Bone marrow (tissue), 2 donors: Measurements from ENCODE around the gene LGR4.

Experiments used
- DNase-seq, 2 donors: peaks; one replicate each; lab custom pipeline; 2025; lab: John Stamatoyannopoulos, UW

The LGR4 gene

DNA sequence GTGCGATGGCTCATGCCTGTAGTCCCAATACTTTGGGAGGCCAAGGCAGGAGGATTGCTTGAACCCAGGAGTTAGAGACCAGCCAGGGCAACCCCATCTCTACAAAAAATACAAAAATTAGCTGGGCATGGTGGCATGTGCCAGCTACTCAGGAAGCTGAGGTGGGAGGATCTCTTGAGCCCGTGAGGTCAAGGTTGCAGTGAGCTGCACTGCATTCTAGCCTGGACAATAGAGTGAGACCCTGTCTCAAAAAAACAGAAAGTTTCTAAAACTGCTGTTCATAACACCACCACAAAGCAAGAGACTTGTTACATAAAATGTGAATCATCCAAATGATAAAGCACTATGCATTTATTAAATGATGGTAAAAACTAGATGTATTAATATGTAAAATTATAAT lies 69.4 kb downstream of the LGR4 start:
- DNase-seq, result no peak

DNA sequence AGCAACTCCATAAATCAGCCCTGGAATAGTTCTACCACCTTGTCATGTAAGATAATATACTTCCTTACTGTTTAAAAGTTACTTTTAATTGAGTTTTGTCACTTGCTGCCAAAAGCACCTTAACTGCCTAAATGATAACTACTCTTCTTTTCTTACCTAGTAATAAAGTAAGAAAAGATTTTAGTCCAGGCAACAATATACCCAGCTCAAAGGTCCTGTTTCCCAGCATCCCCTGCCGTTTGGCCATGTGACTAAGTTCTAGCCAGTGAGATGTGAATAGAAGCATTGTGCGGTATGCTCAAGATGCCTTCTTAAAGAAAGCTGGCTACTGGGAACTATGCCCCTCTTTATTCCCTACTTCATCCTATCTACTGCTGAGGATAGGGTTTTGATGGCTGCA lies 70.1 kb downstream of the LGR4 start:
- no peak for DNase-seq

DNA sequence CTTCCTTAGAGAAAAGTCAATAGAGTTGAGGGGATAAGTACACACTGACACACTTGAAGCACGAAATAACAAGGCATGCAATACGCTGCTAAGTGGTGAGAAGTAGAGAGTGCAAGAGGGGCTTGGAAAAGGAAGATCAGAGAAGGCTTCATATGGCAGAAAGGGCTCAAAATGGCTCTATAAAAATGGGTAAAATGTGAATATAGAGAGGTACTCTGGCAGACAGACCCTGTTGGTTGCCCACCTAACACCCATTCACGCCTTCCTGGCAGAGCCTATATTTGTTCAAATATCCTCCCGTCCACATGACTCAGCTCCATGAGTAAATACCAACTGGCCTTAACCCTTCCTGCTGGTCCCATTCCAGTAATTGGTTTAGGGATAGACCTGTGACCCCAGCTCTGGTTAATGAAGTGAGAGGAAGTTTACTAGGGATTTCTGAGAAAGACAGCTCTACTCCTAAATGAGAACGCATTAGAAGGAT lies 70.7 kb downstream of the LGR4 start:
- DNase-seq, result no peak

DNA sequence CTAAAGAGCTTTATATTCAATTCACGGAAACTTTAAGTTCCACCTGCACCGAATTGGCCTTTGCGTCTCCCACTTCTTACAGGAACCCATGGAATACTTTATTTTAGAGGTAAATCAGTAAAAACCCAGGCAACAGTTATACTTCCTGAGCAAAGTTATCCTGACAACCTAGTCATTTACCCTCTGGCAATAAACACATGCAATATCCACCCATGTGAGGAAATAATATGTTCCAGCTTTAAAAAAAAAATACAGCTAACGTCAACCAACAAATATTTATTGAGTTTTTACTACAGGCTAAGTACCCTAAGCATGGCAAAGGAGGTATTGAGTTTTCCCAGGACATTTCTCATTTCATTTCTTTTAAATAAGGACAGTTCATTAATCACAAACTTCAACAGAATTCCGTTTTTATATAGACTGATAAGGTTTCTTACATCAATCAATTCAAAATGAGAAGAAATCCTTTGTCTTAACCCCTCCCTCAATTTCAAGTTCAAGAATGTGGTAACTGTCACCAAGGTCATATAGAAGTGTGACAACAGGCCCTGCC lies 71.2 kb downstream of the LGR4 start:
- no peak for DNase-seq

DNA sequence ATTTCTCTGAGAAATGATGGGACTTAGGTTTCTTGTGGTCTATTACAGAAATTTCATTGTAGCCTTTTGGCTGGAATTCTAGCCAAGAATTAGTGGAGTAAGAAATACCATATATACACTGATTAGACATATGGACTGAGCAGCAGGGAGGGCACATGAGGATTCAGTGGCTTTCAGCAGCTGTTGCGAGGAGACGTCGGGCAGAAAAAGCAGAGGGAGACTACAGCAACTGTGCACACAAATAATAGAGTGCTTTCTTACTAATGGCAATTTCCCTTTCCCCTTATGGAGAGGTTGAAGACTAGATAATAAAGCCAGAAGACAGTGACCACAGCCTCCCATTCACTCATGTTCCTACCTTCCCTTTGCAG lies 74.2 kb downstream of the LGR4 start:
- DNase-seq, result no peak

DNA sequence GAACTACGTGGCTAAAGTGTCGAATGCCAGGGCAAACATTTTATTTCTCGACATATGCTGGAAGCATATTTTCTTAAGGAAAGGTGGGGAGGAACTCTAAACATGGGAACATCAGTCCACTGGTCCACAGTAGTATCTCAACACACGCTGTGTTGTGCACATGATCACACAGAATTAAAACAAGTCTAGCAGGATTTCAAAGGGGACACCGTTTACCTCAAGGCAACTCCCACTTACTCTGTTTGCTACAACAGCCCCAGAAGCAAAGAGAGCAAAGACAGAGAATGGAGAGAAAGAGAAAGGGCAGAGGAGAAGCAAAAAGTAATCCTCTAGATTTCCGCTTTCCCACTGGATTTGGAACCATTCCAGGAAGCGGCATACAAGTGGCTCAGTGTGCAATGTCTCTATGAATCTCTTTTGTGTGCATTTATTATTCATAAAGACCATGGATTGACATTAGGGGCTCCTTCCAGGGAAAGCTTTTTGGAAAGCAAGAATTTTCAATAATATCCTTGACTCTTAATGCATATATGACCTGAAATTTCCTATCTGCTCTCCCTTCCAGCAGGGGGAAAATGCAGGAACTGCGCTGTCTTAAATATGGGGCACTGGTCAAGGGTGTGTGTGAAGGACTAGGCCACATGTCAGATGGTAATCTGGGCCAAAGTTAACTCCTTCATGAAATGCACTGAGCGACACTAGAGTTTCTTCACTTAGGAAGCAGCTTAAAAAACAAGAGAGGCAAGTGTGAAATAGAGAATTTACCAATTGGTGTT lies 74.8 kb downstream of the LGR4 start:
- DNase-seq, result no peak

DNA sequence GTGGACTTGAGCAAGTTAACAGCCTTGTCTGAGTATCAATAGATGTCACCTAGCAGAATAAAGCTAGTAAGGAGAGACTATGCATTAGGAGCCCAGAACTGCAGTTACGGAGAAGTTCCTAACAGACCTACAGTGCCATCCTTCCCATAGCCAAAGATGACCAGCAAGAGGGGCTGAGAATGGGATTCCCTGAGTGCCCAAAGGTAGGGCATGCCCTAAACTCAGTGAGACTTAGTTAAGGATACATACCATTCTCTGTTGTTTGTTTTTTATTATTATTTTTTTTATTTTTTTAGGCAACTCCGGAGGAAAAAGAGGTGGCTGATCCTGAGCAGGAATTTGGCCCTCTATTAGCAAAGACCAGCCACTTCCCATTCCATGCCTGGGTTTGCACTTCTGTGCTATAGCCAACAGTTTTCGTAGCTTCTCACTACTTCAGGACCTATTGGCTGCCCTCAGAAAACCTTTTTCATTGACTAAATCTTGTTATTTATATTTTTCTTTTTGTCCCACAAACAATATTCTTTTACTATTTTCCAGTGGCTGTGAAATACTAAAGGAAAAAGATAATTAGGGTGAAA lies 76.2 kb downstream of the LGR4 start:
- DNase-seq, result no peak

DNA sequence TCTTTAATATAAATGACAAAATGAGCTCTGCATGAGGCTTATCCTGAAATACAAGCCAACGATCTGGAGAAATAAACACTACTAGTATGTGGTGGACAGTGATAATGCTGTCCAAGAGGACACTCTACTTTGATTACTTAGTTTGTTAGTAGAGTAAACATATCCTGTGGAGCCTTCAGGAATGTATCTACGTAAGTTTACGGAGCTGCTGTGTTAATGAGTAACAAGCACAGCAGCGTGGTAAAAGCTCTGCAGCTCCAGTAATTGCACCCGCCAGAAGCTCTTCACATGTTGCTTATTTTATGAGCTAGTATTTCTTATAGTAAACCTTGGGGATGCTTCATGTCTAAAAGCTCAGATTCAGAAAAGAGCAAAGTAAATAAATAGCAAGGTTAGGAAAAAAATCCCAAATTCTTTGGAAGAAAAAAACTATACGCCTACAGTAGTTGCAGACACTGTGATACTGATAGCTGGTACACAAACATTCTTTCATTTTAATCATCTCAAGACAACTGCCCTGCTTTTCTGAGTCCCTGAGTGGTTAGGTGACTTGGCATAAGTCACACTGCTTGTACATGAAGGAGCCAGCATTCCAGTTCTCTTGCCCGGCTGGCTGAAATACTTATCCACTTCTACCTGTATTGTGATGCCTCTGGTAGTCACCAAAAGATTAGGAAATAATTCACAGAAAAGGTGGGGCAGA lies 76.9 kb downstream of the LGR4 start:
- no peak for DNase-seq

DNA sequence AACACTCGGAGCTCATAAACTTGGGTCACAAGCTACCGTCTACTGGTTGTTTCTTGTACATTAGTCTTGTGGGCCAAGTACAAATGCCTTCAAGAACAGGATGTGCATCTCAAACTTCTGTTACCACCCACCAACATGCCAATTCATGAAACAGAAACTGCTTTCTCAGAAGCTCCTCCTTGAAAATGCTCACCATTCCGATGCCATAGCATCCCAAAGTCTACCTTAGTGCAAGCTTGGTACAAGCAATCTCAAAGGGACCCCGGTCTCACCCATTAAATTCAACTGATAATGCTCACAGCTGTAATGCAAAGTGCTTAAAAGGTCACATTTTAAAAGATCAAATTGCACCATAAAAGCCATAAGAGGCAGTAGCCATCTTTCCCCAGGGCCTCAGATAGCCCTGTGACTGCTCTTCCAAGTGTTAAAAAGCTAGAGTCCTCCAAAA lies 77.8 kb downstream of the LGR4 start:
- DNase-seq, result no peak

DNA sequence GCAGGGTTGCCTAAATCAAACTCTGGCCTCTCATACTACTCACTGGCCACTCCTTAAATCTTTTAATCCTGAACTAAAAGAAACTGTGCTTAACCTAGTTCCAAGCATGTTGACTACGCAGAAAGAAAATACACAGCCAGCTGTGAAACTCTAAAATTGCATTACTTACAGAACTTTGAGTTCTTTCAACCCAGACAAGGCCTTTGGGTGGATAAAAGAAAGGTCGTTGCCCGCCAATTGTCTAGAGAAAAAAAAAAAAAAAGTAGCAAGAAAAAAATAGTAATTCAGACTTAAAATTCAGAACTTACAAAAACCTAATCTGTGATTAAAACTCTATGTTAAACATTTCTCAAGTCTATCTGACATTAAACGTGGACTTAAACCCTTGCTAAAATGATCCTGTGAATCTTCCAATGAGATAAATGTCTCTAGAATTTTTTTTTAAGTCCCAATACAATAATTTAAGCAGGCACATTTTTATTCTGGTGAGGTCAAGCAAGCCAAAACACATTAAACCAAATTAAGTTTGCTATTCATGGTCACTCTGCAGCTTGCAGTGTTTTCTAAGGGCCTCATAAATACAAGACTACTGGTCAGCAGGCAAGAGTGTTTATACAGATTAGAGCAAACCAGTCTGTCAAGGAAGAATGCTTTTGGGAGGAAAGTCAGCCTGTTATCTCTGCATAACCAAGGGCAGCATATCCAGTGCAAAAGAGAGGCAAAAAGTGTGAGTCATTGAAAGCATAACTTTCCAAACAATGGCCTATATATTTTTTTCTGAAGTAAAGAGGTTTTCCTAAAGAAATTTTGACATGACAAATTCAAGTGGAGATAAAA lies 80.1 kb downstream of the LGR4 start:
- no peak for DNase-seq

DNA sequence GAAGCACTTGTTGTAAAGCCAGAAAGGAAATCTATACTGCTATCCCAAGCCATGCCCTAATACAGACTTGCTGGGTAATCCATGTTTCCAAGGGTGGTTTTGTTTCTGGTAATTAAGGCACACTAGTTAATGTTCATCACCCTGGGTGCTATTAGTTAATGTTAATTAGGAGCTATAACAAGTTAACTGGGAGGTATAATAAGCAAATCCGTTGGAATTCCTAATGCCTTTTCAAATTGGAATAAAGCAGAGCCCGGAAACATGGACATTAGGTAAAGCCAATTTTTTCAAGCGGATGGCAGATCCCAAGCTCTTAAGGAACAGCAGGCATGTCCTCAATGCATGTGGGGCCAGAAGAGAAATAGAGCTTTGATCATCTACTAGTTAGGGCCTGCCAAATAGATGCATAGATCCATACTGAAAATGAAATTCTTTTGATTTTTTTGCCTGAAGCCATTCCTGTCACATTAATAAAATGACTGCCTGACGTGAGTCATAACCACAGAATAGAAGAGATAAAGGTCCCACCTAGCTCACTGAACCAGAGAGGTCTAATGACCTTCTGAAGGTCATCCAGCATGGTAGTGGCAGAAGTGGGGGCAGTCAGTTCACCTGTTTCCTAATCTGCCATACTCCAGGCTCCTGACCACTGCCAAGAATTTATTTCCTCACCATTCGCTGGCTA lies 81.1 kb downstream of the LGR4 start:
- DNase-seq, result no peak

DNA sequence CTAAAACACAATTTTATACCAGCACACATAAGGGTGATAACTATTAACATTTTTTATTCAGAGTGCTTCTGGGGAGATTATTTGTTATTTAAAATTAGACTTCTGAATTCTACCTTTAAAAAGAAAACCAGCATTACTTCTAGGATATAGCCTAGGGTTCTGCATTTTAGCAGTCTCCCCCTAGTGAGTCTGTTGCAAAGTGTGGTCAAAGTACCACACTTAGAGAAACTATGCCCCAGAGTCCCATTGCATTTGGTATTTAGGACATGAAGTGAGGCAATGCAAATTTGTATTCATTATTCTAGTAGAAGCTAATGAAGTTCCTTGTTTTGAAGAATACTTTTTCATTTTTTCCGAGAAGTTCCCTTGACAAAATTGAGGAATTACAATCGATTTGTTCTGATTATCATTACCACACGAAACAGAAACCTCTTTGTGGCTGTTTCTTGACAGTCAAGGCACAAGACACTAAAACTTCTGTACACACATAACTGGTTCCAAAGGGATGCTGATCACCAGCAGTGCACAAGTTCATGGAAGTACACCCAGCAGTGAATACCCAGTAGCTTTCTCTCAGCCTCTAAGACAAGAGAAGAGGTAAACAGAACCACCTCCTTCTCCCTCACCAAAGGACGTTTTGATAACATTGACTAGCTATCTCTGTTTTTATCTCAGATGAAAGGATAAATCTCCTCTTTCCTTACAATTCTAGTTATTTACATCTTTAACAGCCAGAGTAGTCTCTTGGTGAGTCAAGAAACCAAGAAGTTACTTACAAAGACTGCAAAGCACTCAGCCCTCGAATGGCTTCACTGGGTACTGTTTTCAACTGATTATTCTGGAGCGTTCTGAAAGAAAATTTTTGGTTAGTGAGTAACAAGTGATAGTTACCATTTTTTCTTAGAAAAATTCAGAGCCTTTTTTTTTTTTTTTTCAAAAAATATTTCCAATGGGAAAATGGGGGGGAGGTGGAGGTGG lies 82.0 kb downstream of the LGR4 start:
- DNase-seq, result no peak

DNA sequence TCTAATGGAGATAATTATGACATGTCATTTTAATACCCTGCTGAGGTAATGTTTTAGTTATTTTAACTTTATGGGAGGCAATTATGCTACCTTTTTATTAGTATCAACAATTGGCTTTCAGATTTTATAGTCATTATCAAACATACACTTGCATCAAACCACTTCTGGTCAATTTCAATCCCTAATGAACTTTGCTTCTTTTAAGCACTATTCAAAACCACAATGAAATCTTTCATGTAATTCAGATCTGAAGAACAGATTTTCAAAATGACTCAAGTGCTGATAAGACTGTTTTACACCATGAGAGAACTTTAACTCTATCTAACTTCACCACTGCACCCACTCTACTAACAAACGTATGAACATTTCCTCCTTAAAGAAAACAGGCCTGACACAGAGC lies 83.7 kb downstream of the LGR4 start:
- no peak for DNase-seq

DNA sequence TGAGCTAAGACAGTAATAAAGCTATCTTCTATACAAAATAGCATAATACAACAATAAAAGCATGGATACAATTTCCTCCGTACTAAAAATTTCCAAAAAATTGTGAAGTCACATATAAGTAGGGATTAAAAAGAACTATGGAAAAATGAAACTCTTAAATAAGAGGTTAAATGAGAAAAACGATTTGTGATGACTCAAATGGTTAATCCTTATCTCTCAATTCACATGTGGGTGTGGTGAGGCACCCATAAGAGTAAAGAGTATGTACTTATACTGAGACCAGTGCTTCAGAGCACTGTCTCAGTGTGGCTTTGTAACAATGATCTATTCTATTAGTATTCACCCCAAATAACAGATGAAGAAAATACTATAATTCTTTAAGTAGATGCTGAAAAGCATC lies 84.6 kb downstream of the LGR4 start:
- no peak for DNase-seq

DNA sequence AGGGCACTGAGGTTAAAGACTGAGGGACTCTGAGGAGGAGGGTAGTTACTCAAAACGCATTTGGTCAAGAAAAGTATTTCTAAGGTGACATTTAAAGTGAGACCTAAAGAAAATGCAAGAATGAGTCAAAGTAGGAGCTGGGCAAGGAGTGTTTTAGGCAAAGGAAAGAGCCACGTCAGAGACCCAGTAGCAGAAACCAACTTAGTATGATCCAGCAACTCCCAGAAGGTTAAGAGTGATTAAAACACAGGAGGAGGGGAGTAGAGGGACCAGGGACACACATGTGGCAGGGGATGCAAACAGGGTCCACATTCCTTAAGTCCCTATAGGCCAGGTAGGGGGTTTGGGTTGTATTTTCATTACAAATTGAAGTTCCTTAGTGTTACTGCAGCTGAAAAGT lies 85.2 kb downstream of the LGR4 start:
- no peak for DNase-seq

DNA sequence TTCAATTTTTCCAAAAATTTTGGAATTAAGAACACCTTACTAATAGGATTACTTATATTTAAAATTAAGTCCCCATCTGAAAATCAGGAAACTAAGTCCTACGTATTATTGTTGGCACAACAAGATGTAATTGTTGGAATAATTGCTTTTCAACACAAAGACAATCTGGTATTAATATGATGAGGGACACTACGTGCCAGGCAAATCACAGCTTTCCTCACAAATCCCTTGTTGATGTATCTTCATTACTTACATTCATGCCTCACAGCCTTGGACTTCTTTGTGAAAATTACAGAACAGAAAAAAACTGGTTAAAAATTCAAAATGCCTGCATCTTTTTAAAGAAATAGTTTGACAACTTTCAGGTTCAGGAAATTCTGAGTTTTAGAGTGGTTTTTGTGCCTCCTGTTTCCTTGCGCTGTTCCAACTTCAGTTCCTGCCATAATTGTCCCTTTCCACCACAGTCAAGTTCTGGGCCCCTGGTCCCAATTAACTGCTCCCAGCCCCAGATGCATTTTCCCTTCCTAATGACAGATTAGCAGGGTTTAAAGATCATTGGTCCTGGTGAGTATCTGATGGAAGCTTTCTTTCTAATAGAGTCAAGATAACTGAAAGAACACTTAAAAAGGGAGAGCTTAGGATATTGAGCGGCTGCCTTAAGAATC lies 86.3 kb downstream of the LGR4 start:
- no peak for DNase-seq

DNA sequence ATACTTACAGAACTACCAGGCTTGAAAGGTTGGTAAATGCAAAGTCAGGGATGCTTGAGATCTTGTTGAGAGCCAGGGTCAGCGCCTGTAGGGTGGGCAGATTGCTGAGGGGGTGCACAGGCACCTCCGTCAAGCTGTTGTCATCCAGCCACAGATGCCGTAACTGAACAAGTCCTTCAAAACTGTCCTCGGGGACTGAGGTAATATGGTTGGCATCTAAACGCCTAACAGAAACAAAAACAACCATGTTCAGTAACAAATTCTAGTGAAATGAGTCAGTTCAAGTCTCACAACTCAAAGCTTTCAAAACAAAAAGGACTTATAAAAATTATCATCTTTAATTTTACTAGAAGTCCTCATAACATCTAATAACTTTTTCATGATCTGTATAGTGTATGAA lies 87.3 kb downstream of the LGR4 start:
- no peak for DNase-seq

DNA sequence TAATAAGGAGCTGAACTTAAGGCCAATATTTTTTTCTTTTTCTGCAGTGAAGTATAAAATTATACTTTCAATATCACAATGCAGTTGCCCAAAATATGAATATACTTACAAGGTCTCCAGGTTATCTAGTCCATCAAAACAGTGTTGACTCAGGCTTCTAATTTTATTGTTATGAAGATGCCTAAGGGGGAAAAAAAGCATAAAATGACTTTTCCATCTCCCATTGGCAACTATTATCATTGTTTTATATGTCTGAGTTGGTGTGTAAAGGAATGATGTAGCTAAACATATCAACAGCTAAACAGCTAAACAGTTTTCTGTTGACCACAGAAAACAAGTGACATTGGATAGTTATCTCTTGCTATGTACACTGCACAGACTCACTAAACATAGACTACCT lies 88.4 kb downstream of the LGR4 start:
- no peak for DNase-seq

DNA sequence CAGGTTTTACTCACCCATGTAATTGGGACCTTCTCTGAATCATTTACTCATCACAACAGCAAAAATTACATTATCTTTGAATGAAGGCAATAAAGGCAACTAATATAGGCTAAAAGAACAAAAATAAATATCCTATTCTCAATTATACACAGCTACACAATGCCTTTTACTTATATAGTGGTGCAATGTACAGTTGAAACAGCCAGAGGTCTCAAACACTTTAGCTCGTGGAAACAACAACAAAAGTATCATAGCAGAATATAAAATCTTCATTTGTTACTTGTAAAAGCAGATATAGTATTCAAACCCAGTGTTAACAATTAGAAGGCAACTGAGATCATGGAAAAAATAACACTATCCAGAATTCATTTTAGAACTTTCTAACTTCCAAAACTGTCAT lies 88.9 kb downstream of the LGR4 start:
- no peak for DNase-seq

DNA sequence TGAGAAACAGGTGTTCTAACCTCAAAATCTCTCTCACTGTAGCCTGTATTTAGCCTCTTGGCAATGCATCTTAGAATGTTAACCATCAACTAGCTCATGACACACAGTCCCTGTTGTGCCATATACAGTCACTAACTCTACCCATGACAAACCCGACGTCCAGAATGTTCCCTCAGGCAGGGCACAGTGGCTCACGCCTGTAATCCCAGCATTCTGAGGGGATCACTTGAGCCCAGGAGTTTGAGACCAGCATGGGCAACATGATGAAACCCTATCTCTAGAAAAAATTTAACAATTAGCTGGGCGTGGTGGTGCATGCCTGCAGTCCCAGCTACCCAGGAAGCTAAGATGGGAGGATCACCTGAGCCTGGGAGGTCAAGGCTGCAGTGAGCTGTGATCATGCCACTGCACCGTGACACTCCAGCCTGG lies 91.3 kb downstream of the LGR4 start:
- DNase-seq, result no peak
